ENCODE results near the gene ADAT3.
A peak's percentile ranks its signal among the peaks of the same experiment; 100 is the strongest.

The ADAT3 gene

DNA sequence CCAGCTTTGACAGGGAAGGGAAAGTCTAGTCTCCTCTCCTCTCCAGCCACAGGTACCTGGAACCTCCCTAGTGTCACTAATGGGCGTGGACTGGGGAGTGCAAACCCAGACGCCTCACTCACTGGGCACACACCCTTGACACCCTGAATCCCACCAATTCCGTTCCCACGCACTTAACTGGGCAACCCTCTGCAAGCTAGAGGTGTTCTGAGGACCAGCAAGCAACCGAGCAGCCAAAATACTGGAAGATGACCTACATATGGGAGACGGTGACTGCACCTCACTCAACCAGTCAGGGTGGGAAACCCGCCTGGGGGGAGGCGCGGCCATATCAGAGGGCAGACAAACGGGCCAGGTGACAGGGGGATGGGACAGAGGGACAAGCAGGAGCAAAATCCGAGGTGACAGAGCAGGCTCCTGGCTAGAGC, 20.9 kb upstream of the ADAT3 start:
- Histone ChIP-seq H3K27ac (ENCODE audit: extremely low read depth, low read depth, low read length) (peak overlapping the region; percentile 78; the same call in 1 of the 2 replicates), H3K36me3 (ENCODE audit: control insufficient read depth in 2 of 2, insufficient read depth in 1 of 2, low read length in 2 of 2) (peaks cover 0 to 17% of the 10 kb centered on the region in 2 experiments; a peak in 1 of 3 replicates), H3K4me3 (ENCODE audit: low read depth, low read length) (peak overlapping the region; percentile 65), H3K9me3 (ENCODE audit: control insufficient read depth, insufficient read depth, low read depth, low read length) (no peaks in the 10 kb centered on the region), H3K4me1 (ENCODE audit: control insufficient read depth, insufficient read depth, low read length) (peaks cover 17% of the 10 kb centered on the region)
- POLR2A ChIA-PET = interaction anchor here (0.5 to 2.7 kb wide), 2 partner anchors 9 to 24 kb away, joined by 7 to 22 read pairs; no protein-coding TSS in a partner anchor
- CTCF ChIA-PET = interaction anchor here (0.7 to 1.1 kb wide), 3 partner anchors 35 to 47 kb away, joined by 3 to 4 read pairs (median 3); no protein-coding TSS in a partner anchor
- TF ChIP-seq ZNF121 (tag by site-specific recombination; IDR thresholded peaks at IDR 0.05) = no peak
- no peak for TF ChIP-seq ZNF239 (tag by site-specific recombination; IDR thresholded peaks at IDR 0.05)
- TF ChIP-seq ZNF23 (tag by site-specific recombination; IDR thresholded peaks at IDR 0.05; ENCODE audit: borderline replicate concordance) = no peak
- TF ChIP-seq, protein P1, sequence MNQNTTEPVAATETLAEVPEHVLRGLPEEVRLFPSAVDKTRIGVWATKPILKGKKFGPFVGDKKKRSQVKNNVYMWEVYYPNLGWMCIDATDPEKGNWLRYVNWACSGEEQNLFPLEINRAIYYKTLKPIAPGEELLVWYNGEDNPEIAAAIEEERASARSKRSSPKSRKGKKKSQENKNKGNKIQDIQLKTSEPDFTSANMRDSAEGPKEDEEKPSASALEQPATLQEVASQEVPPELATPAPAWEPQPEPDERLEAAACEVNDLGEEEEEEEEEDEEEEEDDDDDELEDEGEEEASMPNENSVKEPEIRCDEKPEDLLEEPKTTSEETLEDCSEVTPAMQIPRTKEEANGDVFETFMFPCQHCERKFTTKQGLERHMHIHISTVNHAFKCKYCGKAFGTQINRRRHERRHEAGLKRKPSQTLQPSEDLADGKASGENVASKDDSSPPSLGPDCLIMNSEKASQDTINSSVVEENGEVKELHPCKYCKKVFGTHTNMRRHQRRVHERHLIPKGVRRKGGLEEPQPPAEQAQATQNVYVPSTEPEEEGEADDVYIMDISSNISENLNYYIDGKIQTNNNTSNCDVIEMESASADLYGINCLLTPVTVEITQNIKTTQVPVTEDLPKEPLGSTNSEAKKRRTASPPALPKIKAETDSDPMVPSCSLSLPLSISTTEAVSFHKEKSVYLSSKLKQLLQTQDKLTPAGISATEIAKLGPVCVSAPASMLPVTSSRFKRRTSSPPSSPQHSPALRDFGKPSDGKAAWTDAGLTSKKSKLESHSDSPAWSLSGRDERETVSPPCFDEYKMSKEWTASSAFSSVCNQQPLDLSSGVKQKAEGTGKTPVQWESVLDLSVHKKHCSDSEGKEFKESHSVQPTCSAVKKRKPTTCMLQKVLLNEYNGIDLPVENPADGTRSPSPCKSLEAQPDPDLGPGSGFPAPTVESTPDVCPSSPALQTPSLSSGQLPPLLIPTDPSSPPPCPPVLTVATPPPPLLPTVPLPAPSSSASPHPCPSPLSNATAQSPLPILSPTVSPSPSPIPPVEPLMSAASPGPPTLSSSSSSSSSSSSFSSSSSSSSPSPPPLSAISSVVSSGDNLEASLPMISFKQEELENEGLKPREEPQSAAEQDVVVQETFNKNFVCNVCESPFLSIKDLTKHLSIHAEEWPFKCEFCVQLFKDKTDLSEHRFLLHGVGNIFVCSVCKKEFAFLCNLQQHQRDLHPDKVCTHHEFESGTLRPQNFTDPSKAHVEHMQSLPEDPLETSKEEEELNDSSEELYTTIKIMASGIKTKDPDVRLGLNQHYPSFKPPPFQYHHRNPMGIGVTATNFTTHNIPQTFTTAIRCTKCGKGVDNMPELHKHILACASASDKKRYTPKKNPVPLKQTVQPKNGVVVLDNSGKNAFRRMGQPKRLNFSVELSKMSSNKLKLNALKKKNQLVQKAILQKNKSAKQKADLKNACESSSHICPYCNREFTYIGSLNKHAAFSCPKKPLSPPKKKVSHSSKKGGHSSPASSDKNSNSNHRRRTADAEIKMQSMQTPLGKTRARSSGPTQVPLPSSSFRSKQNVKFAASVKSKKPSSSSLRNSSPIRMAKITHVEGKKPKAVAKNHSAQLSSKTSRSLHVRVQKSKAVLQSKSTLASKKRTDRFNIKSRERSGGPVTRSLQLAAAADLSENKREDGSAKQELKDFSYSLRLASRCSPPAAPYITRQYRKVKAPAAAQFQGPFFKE (tag by site-specific recombination; IDR thresholded peaks at IDR 0.05; ENCODE audit: borderline replicate concordance) = no peak
- peak; percentile 46; the same call in 1 of the 2 replicates for TF ChIP-seq SCRT1 (tag by site-specific recombination; IDR thresholded peaks at IDR 0.05; ENCODE audit: borderline replicate concordance)
- TF ChIP-seq WT1 (tag by site-specific recombination; IDR thresholded peaks at IDR 0.05) = no peak
- TF ChIP-seq SCRT2 (tag by site-specific recombination; IDR thresholded peaks at IDR 0.05) = peak; percentile 84
- TF ChIP-seq KLF1 (tag by site-specific recombination; IDR thresholded peaks at IDR 0.05) = peak; percentile 18; the same call in 1 of the 2 replicates
- TF ChIP-seq, protein P2, sequence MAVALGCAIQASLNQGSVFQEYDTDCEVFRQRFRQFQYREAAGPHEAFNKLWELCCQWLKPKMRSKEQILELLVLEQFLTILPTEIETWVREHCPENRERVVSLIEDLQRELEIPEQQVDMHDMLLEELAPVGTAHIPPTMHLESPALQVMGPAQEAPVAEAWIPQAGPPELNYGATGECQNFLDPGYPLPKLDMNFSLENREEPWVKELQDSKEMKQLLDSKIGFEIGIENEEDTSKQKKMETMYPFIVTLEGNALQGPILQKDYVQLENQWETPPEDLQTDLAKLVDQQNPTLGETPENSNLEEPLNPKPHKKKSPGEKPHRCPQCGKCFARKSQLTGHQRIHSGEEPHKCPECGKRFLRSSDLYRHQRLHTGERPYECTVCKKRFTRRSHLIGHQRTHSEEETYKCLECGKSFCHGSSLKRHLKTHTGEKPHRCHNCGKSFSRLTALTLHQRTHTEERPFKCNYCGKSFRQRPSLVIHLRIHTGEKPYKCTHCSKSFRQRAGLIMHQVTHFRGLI (tag by site-specific recombination; IDR thresholded peaks at IDR 0.05) = no peak
- peak; percentile 51; the same call in 1 of the 2 replicates for TF ChIP-seq ZNF335 (tag by site-specific recombination; conservative IDR thresholded peaks at IDR 0.05)
- peak; percentile 42 for TF ChIP-seq SP3 (tag by site-specific recombination; IDR thresholded peaks at IDR 0.05)
- peak; percentile 48 for TF ChIP-seq ZBTB8A (tag by site-specific recombination; IDR thresholded peaks at IDR 0.05)

DNA sequence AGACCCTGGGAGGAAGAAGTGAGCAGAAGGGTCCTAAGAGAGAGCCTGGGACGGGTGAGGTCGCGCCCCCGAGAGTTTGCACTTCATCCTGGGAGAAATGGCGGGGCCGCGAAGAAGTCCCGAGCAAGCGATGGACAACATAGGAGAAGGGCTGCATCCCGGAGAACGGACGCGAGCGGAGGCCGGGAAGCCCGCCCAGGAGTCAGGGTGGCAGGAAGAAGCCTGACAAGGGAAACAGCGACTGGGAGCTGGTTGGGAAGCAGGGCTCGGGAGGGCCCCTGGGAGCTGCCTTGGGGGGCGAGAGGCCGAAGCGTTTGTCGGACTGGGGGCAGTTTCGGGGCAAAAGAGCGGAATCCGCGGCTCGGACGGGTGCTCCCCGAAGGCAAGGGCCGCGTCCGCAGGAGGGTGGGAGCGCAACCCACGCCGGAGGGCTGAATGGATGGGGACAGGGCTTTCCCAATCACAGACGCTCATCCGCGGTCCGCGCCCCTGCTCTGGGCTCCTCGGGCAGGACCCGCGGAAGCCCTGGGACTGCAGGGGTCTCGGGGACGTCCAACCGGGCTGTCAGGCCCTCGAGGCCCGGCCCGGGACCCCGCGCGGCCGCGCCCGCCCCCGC, 20.4 kb upstream of the ADAT3 start:
- Histone ChIP-seq H3K4me3 (ENCODE audit: low read depth, low read length) (peak overlapping the region; percentile 65), H3K36me3 (ENCODE audit: control insufficient read depth in 2 of 2, insufficient read depth in 1 of 2, low read length in 2 of 2) (peaks cover 0 to 17% of the 10 kb centered on the region in 2 experiments; a peak in 1 of 3 replicates), H3K4me1 (ENCODE audit: control insufficient read depth, insufficient read depth, low read length) (peaks cover 17% of the 10 kb centered on the region), H3K27ac (ENCODE audit: extremely low read depth, low read depth, low read length) (peak overlapping the region; percentile 78), H3K9me3 (ENCODE audit: control insufficient read depth, insufficient read depth, low read depth, low read length) (no peaks in the 10 kb centered on the region)
- POLR2A ChIA-PET = interaction anchor here (0.5 to 2.7 kb wide), 8 partner anchors 9 to 26 kb away, joined by 3 to 22 read pairs (median 4); no protein-coding TSS in a partner anchor
- CTCF ChIA-PET = interaction anchor here (1.2 kb wide), 1 partner anchor 20 kb away, joined by 4 read pairs; no protein-coding TSS in a partner anchor
- TF ChIP-seq KLF16 (tag by site-specific recombination; IDR thresholded peaks at IDR 0.05) (peak; percentile 46; the same call in 1 of the 2 replicates), ZNF600 (tag by site-specific recombination; IDR thresholded peaks at IDR 0.05) (peak; percentile 68), ZBTB48 (tag by site-specific recombination; IDR thresholded peaks at IDR 0.05) (peak; percentile 36; the same call in 1 of the 2 replicates), IKZF3 (tag by site-specific recombination; IDR thresholded peaks at IDR 0.05) (peak; percentile 35; the same call in 1 of the 2 replicates), ZNF76 (tag by site-specific recombination; IDR thresholded peaks at IDR 0.05; ENCODE audit: borderline replicate concordance, low read depth) (no peak), SP2 (tag by site-specific recombination; IDR thresholded peaks at IDR 0.05) (peak; percentile 8), ZBTB1 (tag by site-specific recombination; IDR thresholded peaks at IDR 0.05) (no peak)
- TF ChIP-seq, protein P3, sequence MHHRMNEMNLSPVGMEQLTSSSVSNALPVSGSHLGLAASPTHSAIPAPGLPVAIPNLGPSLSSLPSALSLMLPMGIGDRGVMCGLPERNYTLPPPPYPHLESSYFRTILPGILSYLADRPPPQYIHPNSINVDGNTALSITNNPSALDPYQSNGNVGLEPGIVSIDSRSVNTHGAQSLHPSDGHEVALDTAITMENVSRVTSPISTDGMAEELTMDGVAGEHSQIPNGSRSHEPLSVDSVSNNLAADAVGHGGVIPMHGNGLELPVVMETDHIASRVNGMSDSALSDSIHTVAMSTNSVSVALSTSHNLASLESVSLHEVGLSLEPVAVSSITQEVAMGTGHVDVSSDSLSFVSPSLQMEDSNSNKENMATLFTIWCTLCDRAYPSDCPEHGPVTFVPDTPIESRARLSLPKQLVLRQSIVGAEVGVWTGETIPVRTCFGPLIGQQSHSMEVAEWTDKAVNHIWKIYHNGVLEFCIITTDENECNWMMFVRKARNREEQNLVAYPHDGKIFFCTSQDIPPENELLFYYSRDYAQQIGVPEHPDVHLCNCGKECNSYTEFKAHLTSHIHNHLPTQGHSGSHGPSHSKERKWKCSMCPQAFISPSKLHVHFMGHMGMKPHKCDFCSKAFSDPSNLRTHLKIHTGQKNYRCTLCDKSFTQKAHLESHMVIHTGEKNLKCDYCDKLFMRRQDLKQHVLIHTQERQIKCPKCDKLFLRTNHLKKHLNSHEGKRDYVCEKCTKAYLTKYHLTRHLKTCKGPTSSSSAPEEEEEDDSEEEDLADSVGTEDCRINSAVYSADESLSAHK (tag by site-specific recombination; IDR thresholded peaks at IDR 0.05) = 0 out of 2 replicates have a peak, but pooled peaks have one; percentile 9
- TF ChIP-seq, protein P4, sequence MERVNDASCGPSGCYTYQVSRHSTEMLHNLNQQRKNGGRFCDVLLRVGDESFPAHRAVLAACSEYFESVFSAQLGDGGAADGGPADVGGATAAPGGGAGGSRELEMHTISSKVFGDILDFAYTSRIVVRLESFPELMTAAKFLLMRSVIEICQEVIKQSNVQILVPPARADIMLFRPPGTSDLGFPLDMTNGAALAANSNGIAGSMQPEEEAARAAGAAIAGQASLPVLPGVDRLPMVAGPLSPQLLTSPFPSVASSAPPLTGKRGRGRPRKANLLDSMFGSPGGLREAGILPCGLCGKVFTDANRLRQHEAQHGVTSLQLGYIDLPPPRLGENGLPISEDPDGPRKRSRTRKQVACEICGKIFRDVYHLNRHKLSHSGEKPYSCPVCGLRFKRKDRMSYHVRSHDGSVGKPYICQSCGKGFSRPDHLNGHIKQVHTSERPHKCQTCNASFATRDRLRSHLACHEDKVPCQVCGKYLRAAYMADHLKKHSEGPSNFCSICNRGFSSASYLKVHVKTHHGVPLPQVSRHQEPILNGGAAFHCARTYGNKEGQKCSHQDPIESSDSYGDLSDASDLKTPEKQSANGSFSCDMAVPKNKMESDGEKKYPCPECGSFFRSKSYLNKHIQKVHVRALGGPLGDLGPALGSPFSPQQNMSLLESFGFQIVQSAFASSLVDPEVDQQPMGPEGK (tag by site-specific recombination; IDR thresholded peaks at IDR 0.05) = peak; percentile 46; the same call in 1 of the 2 replicates
